ENCODE data around the gene GCH1.
A peak's percentile ranks its signal among the peaks of the same experiment; 100 is the strongest.
"Not testable (repeated sequence)": the region's sequence is repeated elsewhere in the genome, so short reads cannot be mapped to it uniquely, and the experiment has no call there.

GCH1 gene

GRCh38 chr14:54906075-54906474 lies 3.4 kb upstream of the GCH1 start:
- no peak for FAIRE-seq

GRCh38 chr14:54902143-54902520 lies 494 bp downstream of the GCH1 start:
- FAIRE-seq: no peak

GRCh38 chr14:54901380-54902142 lies 1.1 kb downstream of the GCH1 start:
- FAIRE-seq: no peak

- no peak for FAIRE-seq
These were observed 3.1 kb downstream of the GCH1 start for GRCh38 chr14:54899573-54899972.

- FAIRE-seq: not testable (repeated sequence)
These were observed 4.6 kb downstream of the GCH1 start for GRCh38 chr14:54897809-54898555.

GRCh38 chr14:54895683-54896082 lies 6.9 kb downstream of the GCH1 start:
- FAIRE-seq: no peak

GRCh38 chr14:54894995-54895394 lies 7.6 kb downstream of the GCH1 start:
- no peak for FAIRE-seq

GRCh38 chr14:54893151-54893760 lies 9.4 kb downstream of the GCH1 start:
- peak; percentile 71 for FAIRE-seq

GRCh38 chr14:54891471-54892245 lies 11.0 kb downstream of the GCH1 start:
- no peak for FAIRE-seq

- FAIRE-seq: no peak
These were observed 11.8 kb downstream of the GCH1 start for GRCh38 chr14:54890788-54891187.

- FAIRE-seq: no peak
These were observed 12.7 kb downstream of the GCH1 start for GRCh38 chr14:54889919-54890318.

GRCh38 chr14:54882521-54882920 lies 20.1 kb downstream of the GCH1 start:
- FAIRE-seq: peak; percentile 5

- no peak for FAIRE-seq
These were observed 20.7 kb downstream of the GCH1 start for GRCh38 chr14:54881761-54882401.

- no peak for FAIRE-seq
These were observed 21.3 kb downstream of the GCH1 start for GRCh38 chr14:54881235-54881760.

- no peak for FAIRE-seq
These were observed 25.0 kb downstream of the GCH1 start for GRCh38 chr14:54877703-54878021.

GRCh38 chr14:54877015-54877702 lies 25.5 kb downstream of the GCH1 start:
- FAIRE-seq: no peak

- FAIRE-seq: not testable (repeated sequence)
These were observed 27.0 kb downstream of the GCH1 start for GRCh38 chr14:54875648-54876047.

GRCh38 chr14:54870154-54871090 lies 32.2 kb downstream of the GCH1 start:
- FAIRE-seq: not testable (repeated sequence)

- FAIRE-seq: no peak
These were observed 35.6 kb downstream of the GCH1 start for GRCh38 chr14:54867011-54867410.

- no peak for FAIRE-seq
These were observed 36.0 kb downstream of the GCH1 start for GRCh38 chr14:54866588-54866987.

- no peak for FAIRE-seq
These were observed 38.1 kb downstream of the GCH1 start for GRCh38 chr14:54864526-54864925.
